ENCODE results near the gene YJEFN3.

- TF ChIP-seq EZH2phosphoT487 (IDR thresholded peaks at IDR 0.05; ENCODE audit: borderline replicate concordance), result no peak
- no peak for TF ChIP-seq CTCF (conservative IDR thresholded peaks at IDR 0.05; ENCODE audit: low read length)
Observed at GRCh38 chr19:19584356-19584755, 55.6 kb downstream of the YJEFN3 start.

Measured in Loucy (cell line).